ENCODE measurements around the gene U2SURP.

Gene U2SURP

DNA sequence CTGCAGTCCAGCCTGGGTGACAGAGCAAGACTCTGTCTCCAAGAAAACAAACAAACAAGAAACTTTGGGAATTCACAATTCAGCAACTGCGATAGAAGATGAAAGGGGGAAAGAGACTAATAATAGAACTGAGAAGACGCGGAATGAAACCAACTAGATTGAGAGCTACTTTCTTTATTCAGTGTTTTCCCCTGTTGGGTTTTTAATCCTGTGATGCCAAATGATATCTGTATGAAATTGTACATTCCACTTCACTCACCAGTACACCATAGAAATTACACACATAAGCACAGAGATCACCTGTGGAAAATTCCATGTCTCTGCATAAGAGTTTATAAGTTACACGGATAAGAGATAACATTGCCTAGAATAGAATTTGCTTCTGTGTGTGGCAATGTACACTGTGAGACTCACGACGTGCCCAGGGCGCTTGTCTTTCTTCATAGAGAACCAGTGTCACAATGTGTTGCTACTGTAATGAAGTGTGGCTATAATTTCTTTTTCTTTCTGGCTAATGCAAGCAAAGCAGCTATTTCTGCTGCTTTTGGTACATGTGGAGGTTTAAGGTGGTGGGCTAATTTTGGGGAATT is 100.5 kb downstream of the U2SURP start:
- DNase-seq (ENCODE audit: low read depth in 2 of 2) = no peak

DNA sequence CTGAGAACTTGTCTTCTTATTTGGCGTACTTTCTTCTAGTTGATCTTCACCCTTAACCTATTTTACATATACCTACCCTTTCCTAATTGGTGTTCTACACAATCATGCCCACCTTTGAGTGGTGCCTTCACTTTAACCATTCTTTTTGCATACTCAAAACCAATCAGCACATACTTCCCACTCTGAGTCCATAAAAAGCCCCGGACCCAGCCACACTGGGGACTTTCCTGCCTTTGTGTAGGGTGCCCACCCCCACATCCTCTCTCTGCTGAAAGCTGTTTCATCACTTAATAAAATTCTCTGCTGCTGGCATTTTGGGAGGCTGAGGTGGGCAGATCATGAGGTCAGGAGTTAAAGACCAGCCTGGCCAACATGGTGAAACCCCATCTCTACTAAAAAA is 102.3 kb downstream of the U2SURP start:
- DNase-seq (ENCODE audit: low read depth in 2 of 2) = no peak

DNA sequence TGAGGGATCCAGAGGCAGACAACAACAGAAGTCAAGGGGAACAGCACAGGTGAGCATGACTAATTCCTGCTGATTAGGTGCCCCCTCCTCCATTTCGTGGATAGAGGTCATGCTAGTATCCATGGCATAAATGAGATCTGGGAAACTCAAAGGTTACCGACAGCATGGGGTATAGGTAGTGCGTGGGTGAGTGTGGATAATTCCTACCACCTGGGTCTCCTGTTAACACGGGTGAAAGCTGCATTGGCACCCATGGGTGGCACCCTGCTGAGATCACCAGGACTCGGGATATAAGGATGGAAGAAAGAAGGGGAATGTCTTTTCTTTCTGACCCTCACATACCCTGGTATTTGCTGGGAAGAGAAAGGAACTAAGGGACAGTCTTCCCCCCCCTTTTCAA is 103.8 kb downstream of the U2SURP start:
- DNase-seq (ENCODE audit: low read depth in 2 of 2) = no peak

DNA sequence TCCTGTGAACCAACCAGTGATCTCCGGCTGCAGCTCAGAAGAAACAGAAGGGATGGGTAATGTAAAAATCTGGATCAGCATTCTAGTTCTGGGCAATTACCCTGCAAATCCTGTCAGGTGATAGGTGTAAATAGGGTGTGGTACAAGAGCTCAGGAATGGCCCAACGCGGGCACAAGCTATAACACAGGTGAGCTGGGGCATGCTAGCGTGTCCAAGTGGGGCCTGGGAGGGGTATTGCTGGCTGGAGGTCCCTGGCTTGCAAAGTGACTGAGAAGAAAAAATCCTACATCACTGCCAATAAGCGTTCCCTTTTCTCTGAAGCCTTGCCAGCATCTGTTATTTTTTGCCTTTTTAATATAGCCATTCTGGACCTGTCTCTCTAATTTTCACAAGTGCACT is 108.5 kb downstream of the U2SURP start:
- no peak for DNase-seq (ENCODE audit: low read depth in 2 of 2)

Measured in activated CD4-positive, alpha-beta T cell treated with anti-CD3 and anti-CD28 coated beads for 24 hours (primary cell).